HepG2 (cell line): ENCODE data around the gene CCNF. TPM values are rescaled to one million over a fixed set of nuclear protein-coding genes. Genes with fewer than 3 reads are reported as not detected.

Experiments
- ATF7 ChIP-seq, 2 experiments: fragments of 450-650 bp in 1 of 2; sonication (generic) in 1 of 2; formaldehyde crosslinking in 1 of 2; IDR thresholded peaks; 2 replicates each; pipeline versions ENCODE4 v1.4.0 to v1.6.1; 2016 to 2020; ENCODE audit warnings: antibody characterized with exemption in 1 of 2, mild to moderate bottlenecking in 1 of 2, missing genetic modification reagents in 1 of 2
- ELF1 ChIP-seq: sonication (generic); formaldehyde crosslinking; IDR thresholded peaks from 2 replicates; pipeline ENCODE4 v1.4.0; 2020; ENCODE audit warnings: missing genetic modification reagents
- HOXA5 ChIP-seq: sonication (generic); formaldehyde crosslinking; IDR thresholded peaks from 2 replicates; pipeline ENCODE4 v1.4.0; 2020; ENCODE audit warnings: missing genetic modification reagents
- ISX ChIP-seq: sonication (generic); formaldehyde crosslinking; conservative IDR thresholded peaks from 2 replicates; pipeline ENCODE4 v1.5.0; 2020; ENCODE audit warnings: missing genetic modification reagents
- LCORL ChIP-seq, 2 experiments: fragments of 450-650 bp in 1 of 2; sonication (generic) in 1 of 2; formaldehyde crosslinking in 1 of 2; IDR thresholded peaks; 2 replicates each; pipeline versions ENCODE4 v1.5.0 to v1.6.1; 2017 to 2020; ENCODE audit warnings: antibody characterized with exemption in 1 of 2, missing genetic modification reagents in 1 of 2
- NR3C1 ChIP-seq: sonication (generic); formaldehyde crosslinking; IDR thresholded peaks from 2 replicates; pipeline ENCODE4 v1.4.0; 2020; ENCODE audit warnings: missing genetic modification reagents
- SP5 ChIP-seq: IDR thresholded peaks from 2 replicates; pipeline ENCODE4 v1.6.1; 2016; ENCODE audit warnings: low read depth, borderline replicate concordance
- ZFY ChIP-seq: sonication (generic); formaldehyde crosslinking; IDR thresholded peaks from 2 replicates; pipeline ENCODE4 v1.4.0; 2020; ENCODE audit warnings: missing genetic modification reagents
- ZNF136 ChIP-seq: sonication (generic); formaldehyde crosslinking; IDR thresholded peaks from 2 replicates; pipeline ENCODE4 v1.8.1; 2022; ENCODE audit warnings: low read depth, mild to moderate bottlenecking, moderate library complexity, missing genetic modification reagents
- ZNF205 ChIP-seq: IDR thresholded peaks from 2 replicates; pipeline ENCODE4 v1.6.1; 2018; ENCODE audit warnings: missing biosample characterization, missing genetic modification reagents
- ZNF33A ChIP-seq: sonication (generic); formaldehyde crosslinking; IDR thresholded peaks from 2 replicates; pipeline ENCODE4 v1.5.1; 2020; ENCODE audit warnings: missing genetic modification reagents, mild to moderate bottlenecking, moderate library complexity, borderline replicate concordance
- ZNF724P ChIP-seq: sonication (generic); formaldehyde crosslinking; IDR thresholded peaks from 2 replicates; pipeline ENCODE4 v1.8.0; 2022; ENCODE audit warnings: missing genetic modification reagents, borderline replicate concordance
- polyA plus RNA-seq, 8 experiments: library from polyadenylated mRNA; depleted of rRNA in 3 of 8; stranded (reverse) in 7 of 8; unstranded in 1 of 8; fragments of >200 nt; fragmentation: Illumina TruSeq in 4 of 8; extraction: Trizol in 4 of 8; gene quantifications; 2 replicates each; pipeline versions ENCODE4 v1.2.1 to v1.2.3, GENCODE V29; 2011 to 2016; ENCODE audit warnings: low read depth in 4 of 8, missing spikeins in 1 of 8, mixed read lengths in 1 of 8; ENCODE audit not compliant: insufficient read depth in 1 of 8
- total RNA-seq, 5 experiments: library from RNA; depleted of rRNA; stranded (reverse); fragments of >200 nt; fragmentation: Illumina TruSeq; extraction: Trizol; gene quantifications; 2 replicates each; pipeline ENCODE4 v1.2.3, GENCODE V29; 2016; ENCODE audit warnings: low read depth in 1 of 5
- TF ChIP-seq, protein P1 (sequence below): sonication (generic); formaldehyde crosslinking; IDR thresholded peaks from 2 replicates; pipeline ENCODE4 v1.9.0; 2021; ENCODE audit warnings: missing genetic modification reagents, borderline replicate concordance
- TF ChIP-seq, protein P2 (sequence below): IDR thresholded peaks from 2 replicates; pipeline ENCODE4 v1.6.1; 2016; ENCODE audit warnings: missing biosample characterization, missing genetic modification reagents, low read depth
- TF ChIP-seq, protein P3 (sequence below): sonication (generic); formaldehyde crosslinking; IDR thresholded peaks from 2 replicates; pipeline ENCODE4 v1.4.0; 2020; ENCODE audit warnings: mild to moderate bottlenecking, low read depth, missing genetic modification reagents
- TF ChIP-seq, protein P4 (sequence below): IDR thresholded peaks from 2 replicates; pipeline ENCODE4 v1.6.1; 2016; ENCODE audit warnings: mild to moderate bottlenecking, missing biosample characterization, missing genetic modification reagents

Gene CCNF
- total and polyA plus RNA-seq, 2 of the 13 experiments (the other 11 are each of a cell fraction or from before 2014, with no cell fraction given): 6.4 to 22.8 TPM

DNA sequence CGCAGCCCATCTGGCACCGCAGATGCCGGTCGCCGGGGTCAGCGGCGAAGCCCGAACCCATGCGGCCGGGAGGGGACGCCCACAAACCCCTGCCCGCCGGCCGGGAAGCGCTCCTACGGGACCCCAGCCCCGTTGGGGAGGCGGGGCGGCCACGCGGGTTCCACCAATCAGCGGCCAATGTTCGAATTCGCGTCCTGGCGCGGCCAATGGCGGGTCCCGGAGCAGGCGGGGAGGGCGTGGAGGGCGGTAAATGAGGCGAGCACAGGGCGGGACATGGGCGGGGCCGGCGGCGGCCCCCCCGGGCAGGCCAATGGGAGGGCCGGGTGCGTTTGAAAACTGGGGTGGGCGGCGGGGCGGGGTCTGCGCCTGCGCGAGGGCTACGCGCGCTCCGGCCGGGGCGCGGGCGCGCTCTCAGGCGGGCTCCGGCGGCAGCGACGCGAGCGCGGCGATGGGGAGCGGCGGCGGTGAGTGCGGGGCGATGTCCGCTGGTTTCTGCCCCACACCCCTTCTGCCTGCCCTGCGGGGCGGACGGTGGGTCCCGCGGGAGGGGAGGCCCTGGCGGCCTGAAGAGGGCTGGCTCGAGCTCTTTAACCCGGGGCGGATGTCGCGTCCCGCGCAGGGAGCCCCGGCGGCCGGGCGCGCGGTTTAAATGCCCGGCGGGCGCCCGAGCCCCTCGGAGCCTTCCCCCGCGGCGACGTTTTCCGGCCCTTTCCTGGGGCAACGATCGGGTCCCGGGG, at the start of gene CCNF (continued):
- TF ChIP-seq ISX (CRISPR knock-in tag) (no peak; the same call in 1 of the 2 replicates), ZNF205 (CRISPR knock-in tag) (no peak), HOXA5 (peak; percentile 64; the same call in 1 of the 2 replicates), ZNF136 (CRISPR knock-in tag) (no peak), SP5 (peak; percentile 52; the same call in 1 of the 2 replicates), ELF1 (CRISPR knock-in tag) (0 out of 2 replicates have a peak, but pooled peaks have one; percentile 15), ATF7 (IDR thresholded peaks at IDR 0.05) (no peak), ATF7 (CRISPR knock-in tag; IDR thresholded peaks at IDR 0.05) (0 out of 2 replicates have a peak, but pooled peaks have one; percentile 60), NR3C1 (CRISPR knock-in tag) (no peak), ZNF724P (0 out of 2 replicates have a peak, but pooled peaks have one; percentile 45), LCORL (IDR thresholded peaks at IDR 0.05) (no peak), LCORL (CRISPR knock-in tag; IDR thresholded peaks at IDR 0.05) (0 out of 2 replicates have a peak, but pooled peaks have one; percentile 29), ZNF33A (CRISPR knock-in tag) (no peak), ZFY (peak; percentile 36; the same call in 1 of the 2 replicates)
- TF ChIP-seq, protein P1, sequence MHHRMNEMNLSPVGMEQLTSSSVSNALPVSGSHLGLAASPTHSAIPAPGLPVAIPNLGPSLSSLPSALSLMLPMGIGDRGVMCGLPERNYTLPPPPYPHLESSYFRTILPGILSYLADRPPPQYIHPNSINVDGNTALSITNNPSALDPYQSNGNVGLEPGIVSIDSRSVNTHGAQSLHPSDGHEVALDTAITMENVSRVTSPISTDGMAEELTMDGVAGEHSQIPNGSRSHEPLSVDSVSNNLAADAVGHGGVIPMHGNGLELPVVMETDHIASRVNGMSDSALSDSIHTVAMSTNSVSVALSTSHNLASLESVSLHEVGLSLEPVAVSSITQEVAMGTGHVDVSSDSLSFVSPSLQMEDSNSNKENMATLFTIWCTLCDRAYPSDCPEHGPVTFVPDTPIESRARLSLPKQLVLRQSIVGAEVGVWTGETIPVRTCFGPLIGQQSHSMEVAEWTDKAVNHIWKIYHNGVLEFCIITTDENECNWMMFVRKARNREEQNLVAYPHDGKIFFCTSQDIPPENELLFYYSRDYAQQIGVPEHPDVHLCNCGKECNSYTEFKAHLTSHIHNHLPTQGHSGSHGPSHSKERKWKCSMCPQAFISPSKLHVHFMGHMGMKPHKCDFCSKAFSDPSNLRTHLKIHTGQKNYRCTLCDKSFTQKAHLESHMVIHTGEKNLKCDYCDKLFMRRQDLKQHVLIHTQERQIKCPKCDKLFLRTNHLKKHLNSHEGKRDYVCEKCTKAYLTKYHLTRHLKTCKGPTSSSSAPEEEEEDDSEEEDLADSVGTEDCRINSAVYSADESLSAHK: no peak
- TF ChIP-seq, protein P2, sequence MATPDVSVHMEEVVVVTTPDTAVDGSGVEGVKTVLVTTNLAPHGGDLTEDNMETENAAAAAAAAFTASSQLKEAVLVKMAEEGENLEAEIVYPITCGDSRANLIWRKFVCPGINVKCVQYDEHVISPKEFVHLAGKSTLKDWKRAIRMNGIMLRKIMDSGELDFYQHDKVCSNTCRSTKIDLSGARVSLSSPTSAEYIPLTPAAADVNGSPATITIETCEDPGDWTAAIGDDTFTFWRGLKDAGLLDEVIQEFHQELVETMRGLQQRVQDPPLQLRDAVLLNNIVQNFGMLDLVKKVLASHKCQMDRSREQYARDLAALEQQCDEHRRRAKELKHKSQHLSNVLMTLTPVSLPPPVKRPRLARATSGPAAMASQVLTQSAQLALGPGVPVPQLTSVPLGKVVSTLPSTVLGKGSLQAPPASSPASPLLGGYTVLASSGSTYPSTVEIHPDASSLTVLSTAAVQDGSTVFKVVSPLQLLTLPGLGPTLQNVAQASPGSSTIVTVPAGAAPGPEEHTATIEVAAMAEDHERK (CRISPR knock-in tag): no peak
- TF ChIP-seq, protein P3, sequence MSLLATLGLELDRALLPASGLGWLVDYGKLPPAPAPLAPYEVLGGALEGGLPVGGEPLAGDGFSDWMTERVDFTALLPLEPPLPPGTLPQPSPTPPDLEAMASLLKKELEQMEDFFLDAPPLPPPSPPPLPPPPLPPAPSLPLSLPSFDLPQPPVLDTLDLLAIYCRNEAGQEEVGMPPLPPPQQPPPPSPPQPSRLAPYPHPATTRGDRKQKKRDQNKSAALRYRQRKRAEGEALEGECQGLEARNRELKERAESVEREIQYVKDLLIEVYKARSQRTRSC: peak; percentile 70; the same call in 1 of the 2 replicates
- TF ChIP-seq, protein P4, sequence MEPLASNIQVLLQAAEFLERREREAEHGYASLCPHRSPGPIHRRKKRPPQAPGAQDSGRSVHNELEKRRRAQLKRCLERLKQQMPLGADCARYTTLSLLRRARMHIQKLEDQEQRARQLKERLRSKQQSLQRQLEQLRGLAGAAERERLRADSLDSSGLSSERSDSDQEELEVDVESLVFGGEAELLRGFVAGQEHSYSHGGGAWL (CRISPR knock-in tag): peak; percentile 35; the same call in 1 of the 2 replicates
